D721Med (cell line): ENCODE results near the gene VPS52.

Experiments
- DNase-seq: peaks from one replicate; pipeline ENCODE4 v3.0.0; 2011; ENCODE audit warnings: low spot score; ENCODE audit not compliant: insufficient read length
- FAIRE-seq: peaks from 2 replicates; lab custom pipeline; 2011; peaks lifted over from hg19 to GRCh38; lab: Jason Lieb, UNC
- TF ChIP-seq, protein P1 (sequence below): IDR thresholded peaks from 2 replicates; pipeline ENCODE4 v1.5.1; 2012; ENCODE audit warnings: mild to moderate bottlenecking, control low read depth; ENCODE audit not compliant: insufficient read depth; ENCODE audit errors: missing control alignments

VPS52 gene

DNA sequence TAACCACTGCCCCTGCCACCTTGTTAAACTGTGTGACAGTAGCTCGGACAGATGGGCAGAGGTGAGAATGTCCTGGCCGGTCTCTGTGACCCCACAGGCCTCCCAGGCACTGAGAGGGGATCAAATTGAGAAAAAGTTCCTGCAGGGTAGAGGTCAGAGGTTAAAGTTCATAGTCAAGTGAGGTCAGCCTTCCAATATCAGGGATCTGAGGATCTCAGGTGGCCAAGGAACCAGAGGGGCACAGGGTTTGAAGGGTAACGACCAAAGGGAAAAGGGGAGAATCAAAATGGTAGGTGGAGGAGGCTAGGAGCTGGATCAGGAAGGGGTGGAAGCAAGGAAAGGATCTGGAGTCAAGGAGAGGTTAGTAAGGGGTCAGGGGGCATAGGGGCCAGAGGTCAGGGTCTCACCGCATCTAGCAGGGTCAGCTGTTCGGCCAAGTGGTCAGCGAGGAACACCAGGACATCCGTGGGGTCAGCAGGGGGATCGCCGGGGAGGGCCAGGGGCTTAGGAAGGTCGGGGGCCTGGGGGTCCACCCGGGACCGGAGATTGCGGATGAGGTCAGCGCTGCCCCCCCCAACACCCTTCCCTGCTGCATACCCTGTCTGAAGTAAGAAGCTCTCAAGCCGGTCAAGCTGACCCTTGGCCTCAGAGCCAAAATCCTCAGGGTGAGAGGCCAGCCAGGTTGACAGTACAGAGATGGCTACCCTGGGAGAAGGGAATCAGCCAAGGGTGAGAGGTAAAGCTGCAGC lies 24.1 kb upstream of the VPS52 start:
- TF ChIP-seq, protein P1, sequence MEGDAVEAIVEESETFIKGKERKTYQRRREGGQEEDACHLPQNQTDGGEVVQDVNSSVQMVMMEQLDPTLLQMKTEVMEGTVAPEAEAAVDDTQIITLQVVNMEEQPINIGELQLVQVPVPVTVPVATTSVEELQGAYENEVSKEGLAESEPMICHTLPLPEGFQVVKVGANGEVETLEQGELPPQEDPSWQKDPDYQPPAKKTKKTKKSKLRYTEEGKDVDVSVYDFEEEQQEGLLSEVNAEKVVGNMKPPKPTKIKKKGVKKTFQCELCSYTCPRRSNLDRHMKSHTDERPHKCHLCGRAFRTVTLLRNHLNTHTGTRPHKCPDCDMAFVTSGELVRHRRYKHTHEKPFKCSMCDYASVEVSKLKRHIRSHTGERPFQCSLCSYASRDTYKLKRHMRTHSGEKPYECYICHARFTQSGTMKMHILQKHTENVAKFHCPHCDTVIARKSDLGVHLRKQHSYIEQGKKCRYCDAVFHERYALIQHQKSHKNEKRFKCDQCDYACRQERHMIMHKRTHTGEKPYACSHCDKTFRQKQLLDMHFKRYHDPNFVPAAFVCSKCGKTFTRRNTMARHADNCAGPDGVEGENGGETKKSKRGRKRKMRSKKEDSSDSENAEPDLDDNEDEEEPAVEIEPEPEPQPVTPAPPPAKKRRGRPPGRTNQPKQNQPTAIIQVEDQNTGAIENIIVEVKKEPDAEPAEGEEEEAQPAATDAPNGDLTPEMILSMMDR, result no peak
- FAIRE-seq (no peak), DNase-seq (no peak)

GRCh38 chr6:33294086-33294823 lies 22.6 kb upstream of the VPS52 start:
- FAIRE-seq (no peak), DNase-seq (no peak)
- TF ChIP-seq, protein P1, result no peak

DNA sequence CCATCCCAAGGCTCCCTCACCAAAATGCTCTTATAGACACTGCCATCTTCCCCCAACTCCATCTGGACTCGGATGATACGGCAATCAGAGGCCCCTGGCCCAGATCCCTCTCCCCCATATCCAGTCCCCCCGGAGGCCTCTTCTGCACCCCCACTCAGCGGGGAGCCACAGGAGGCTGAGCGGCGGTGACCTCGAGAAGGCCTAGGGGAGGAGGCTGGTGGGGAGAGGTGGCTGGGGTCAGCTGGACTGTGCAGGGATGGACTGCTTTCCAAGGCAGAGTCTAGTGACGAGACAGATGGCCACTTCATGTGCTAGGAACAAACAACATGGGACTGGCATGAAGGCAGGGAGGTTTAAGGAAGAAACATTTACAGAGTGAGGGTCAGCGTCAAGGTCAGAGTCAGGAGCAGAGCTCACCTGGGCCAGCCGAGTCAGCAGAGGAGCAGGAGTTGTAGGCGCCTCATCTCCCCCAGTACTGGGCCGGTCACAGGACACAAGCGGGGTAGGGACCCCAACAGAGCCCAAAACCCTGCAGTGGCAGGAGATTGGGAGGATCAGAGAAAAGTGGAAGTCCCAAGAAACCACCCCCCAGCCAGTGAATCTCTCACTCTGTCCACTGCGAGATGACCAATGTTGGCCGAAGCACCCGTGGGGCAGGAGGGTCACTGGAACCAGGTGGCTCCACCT lies 21.5 kb upstream of the VPS52 start:
- DNase-seq (no peak), FAIRE-seq (no peak)
- TF ChIP-seq, protein P1, result no peak

- DNase-seq, result no peak
- FAIRE-seq, result no peak
- TF ChIP-seq, protein P1, result no peak
Measured at GRCh38 chr6:33290459-33290858, 18.8 kb upstream of the VPS52 start.

DNA sequence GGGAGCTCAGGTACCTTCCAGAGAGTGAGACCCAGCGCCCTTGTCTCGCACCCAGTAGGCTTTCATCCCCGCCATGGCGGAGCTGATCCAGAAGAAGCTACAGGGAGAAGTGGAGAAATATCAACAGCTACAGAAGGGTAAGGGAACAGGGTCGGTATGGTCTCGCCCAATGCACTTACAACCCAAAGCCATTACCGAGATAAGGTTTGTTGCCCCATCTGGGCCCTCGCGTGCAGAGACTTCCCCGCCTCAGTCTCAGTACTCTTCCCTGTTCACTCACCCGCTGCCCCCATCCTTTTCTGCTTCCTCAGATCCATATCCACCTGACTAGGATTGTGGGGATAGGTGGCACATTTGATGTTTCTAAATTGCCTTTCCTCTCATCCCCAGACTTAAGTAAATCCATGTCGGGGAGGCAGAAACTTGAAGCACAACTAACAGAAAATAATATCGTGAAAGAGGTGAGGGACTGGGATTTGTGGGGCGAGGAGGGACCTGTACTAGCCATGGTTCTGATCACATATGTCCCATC lies 18.2 kb upstream of the VPS52 start:
- TF ChIP-seq, protein P1, result no peak
- no peak for DNase-seq
- FAIRE-seq, result no peak

- no peak for FAIRE-seq
- TF ChIP-seq, protein P1, result no peak
- DNase-seq, result peak; percentile 98
Measured at GRCh38 chr6:33288921-33289783, 17.5 kb upstream of the VPS52 start, which contains the start of the genes PFDN6 and WDR46. PFDN6 (plus strand) TSS chr6:33289601; CDS start chr6:33289857, 256 bp downstream. WDR46 (minus strand) TSS chr6:33289239; CDS start chr6:33289170, 69 bp downstream.
